ENCODE data around the gene ZNF778.

- TF ChIP-seq CTCF (IDR thresholded peaks at IDR 0.05; ENCODE audit: insufficient read depth, low read length, poor library complexity, severe bottlenecking), result no peak
- TF ChIP-seq EZH2phosphoT487 (conservative IDR thresholded peaks at IDR 0.05; ENCODE audit: low read length), result no peak
These were observed 61.1 kb downstream of the ZNF778 start for GRCh38 chr16:89278441-89279240.
